Inferior parietal cortex (tissue), 1 donor: Measurements from ENCODE around the gene ALDH2.
A peak's percentile ranks its signal among the peaks of the same experiment; 100 is the strongest.
"Not testable (repeated sequence)": the region's sequence is repeated elsewhere in the genome, so short reads cannot be mapped to it uniquely, and the experiment has no call there.

Source experiments
- DNase-seq: peaks from one replicate; pipeline ENCODE4 v3.0.0-alpha.2; 2016; ENCODE audit errors: extremely low spot score

The ALDH2 gene

GRCh38 chr12:111789779-111790178 is 23.0 kb downstream of the ALDH2 start:
- no peak for DNase-seq

- DNase-seq: no peak
Measured at GRCh38 chr12:111791507-111791906, 24.8 kb downstream of the ALDH2 start.

GRCh38 chr12:111792155-111792855 is 25.6 kb downstream of the ALDH2 start:
- no peak for DNase-seq

- DNase-seq: no peak
Measured at GRCh38 chr12:111792856-111793235, 26.1 kb downstream of the ALDH2 start.

- no peak for DNase-seq
Measured at GRCh38 chr12:111798182-111798581, 31.4 kb downstream of the ALDH2 start.

- DNase-seq: no peak
Measured at GRCh38 chr12:111799758-111800157, 33.0 kb downstream of the ALDH2 start.

- DNase-seq: no peak
Measured at GRCh38 chr12:111803038-111803626, 36.4 kb downstream of the ALDH2 start.

GRCh38 chr12:111803851-111804250 is 37.1 kb downstream of the ALDH2 start:
- DNase-seq: no peak

- DNase-seq: no peak
Measured at GRCh38 chr12:111806304-111806703, 39.6 kb downstream of the ALDH2 start.

GRCh38 chr12:111807232-111807631 is 40.5 kb downstream of the ALDH2 start:
- DNase-seq: no peak

GRCh38 chr12:111812881-111813741 is 46.4 kb downstream of the ALDH2 start:
- DNase-seq: peak; percentile 90

- no peak for DNase-seq
Measured at GRCh38 chr12:111816065-111816615, 49.4 kb downstream of the ALDH2 start.

- DNase-seq: not testable (repeated sequence)
Measured at GRCh38 chr12:111816898-111817297, 50.2 kb downstream of the ALDH2 start.

- no peak for DNase-seq
Measured at GRCh38 chr12:111818340-111818739, 51.6 kb downstream of the ALDH2 start.

GRCh38 chr12:111819191-111820158 is 52.7 kb downstream of the ALDH2 start:
- DNase-seq: no peak

- DNase-seq: not testable (repeated sequence)
Measured at GRCh38 chr12:111820828-111821227, 54.1 kb downstream of the ALDH2 start.

GRCh38 chr12:111822886-111823285 is 56.2 kb downstream of the ALDH2 start:
- no peak for DNase-seq

- no peak for DNase-seq
Measured at GRCh38 chr12:111823891-111824290, 57.2 kb downstream of the ALDH2 start.

GRCh38 chr12:111824312-111824711 is 57.6 kb downstream of the ALDH2 start:
- DNase-seq: not testable (repeated sequence)

GRCh38 chr12:111825509-111825908 is 58.8 kb downstream of the ALDH2 start:
- no peak for DNase-seq

- DNase-seq: no peak
Measured at GRCh38 chr12:111826316-111826715, 59.6 kb downstream of the ALDH2 start.
